CD4-positive, CD25-positive, alpha-beta regulatory T cell (primary cell): ENCODE data around the gene ERMARD. TPM values are rescaled to one million over a fixed set of nuclear protein-coding genes. Genes with fewer than 3 reads are reported as not detected.

ENCODE experiments used
- ATAC-seq, 2 donors: fragments of 150-1000 bp; cut with Tn5 transposase; one replicate each; pipeline ENCODE4 v1.10.0; 2021; ENCODE audit warnings: low read depth in 2 of 2, moderate number of reproducible peaks in 2 of 2, moderate library complexity in 1 of 2
- DNase-seq, 3 donors: peaks; one replicate each; pipeline versions ENCODE4 v3.0.0 to v3.0.0-alpha.2; 2012 to 2022; ENCODE audit warnings: mixed read lengths in 1 of 3
- H3K27ac ChIP-seq: one replicate; pipeline ENCODE4 v1.7.0; 2013; ENCODE audit warnings: mild to moderate bottlenecking, low read length; ENCODE audit not compliant: insufficient read depth, poor library complexity, severe bottlenecking
- H3K27me3 ChIP-seq: one replicate; pipeline ENCODE4 v1.7.0; 2013; ENCODE audit warnings: low read length; ENCODE audit not compliant: control insufficient read depth, insufficient read depth
- H3K36me3 ChIP-seq: one replicate; pipeline ENCODE4 v1.7.0; 2013; ENCODE audit warnings: mild to moderate bottlenecking, low read length, moderate library complexity; ENCODE audit not compliant: control insufficient read depth, insufficient read depth
- H3K4me1 ChIP-seq: 2 replicates; pipeline ENCODE4 v1.7.0; 2013; ENCODE audit warnings: mild to moderate bottlenecking, low read length; ENCODE audit not compliant: insufficient read depth, control insufficient read depth, poor library complexity, severe bottlenecking
- H3K4me3 ChIP-seq: one replicate; pipeline ENCODE4 v1.7.0; 2013; ENCODE audit warnings: low read depth, mild to moderate bottlenecking, low read length, moderate library complexity
- H3K9me3 ChIP-seq, 2 experiments: 1 replicate in 1 of 2; 2 replicates in 1 of 2; pipeline ENCODE4 v1.7.0; 2013; ENCODE audit warnings: low read length in 2 of 2, mild to moderate bottlenecking in 1 of 2, moderate library complexity in 1 of 2; ENCODE audit not compliant: control insufficient read depth in 2 of 2
- H3K27ac Mint-ChIP-seq, 3 donors: one replicate each; pipeline ENCODE4 v1.8.0; 2020 to 2022; ENCODE audit warnings: mild to moderate bottlenecking in 3 of 3, mixed read lengths in 3 of 3, moderate library complexity in 2 of 3
- H3K27me3 Mint-ChIP-seq: one replicate; pipeline ENCODE4 v1.8.0; 2022; ENCODE audit warnings: mild to moderate bottlenecking, mixed read lengths
- H3K36me3 Mint-ChIP-seq: one replicate; pipeline ENCODE4 v1.8.0; 2020; ENCODE audit warnings: mixed read lengths
- H3K4me1 Mint-ChIP-seq, 4 donors: one replicate each; pipeline ENCODE4 v1.8.0; 2020 to 2022; ENCODE audit warnings: mixed read lengths in 4 of 4, mild to moderate bottlenecking in 1 of 4
- H3K4me3 Mint-ChIP-seq, 4 donors: one replicate each; pipeline ENCODE4 v1.8.0; 2020 to 2022; ENCODE audit warnings: mild to moderate bottlenecking in 4 of 4, mixed read lengths in 4 of 4, moderate library complexity in 3 of 4
- H3K9me3 Mint-ChIP-seq, 7 donors: one replicate each; pipeline ENCODE4 v1.8.0; 2020 to 2022; ENCODE audit warnings: mixed read lengths in 7 of 7, mild to moderate bottlenecking in 3 of 7, moderate library complexity in 2 of 7
- polyA plus RNA-seq, 4 donors: library from polyadenylated mRNA; unstranded; fragments of 300-500 nt; fragmentation: Illumina TruSeq; gene quantifications; one replicate each; pipeline ENCODE4 v1.2.3, GENCODE V29; 2021
- total RNA-seq: library from RNA; stranded (reverse); gene quantifications from one replicate; pipeline ENCODE4 v1.2.3, GENCODE V29; 2022

ERMARD gene
- total and polyA plus RNA-seq, 5 donors from 2014 or later = 12.4 to 27.3 (median 14.3) TPM

DNA sequence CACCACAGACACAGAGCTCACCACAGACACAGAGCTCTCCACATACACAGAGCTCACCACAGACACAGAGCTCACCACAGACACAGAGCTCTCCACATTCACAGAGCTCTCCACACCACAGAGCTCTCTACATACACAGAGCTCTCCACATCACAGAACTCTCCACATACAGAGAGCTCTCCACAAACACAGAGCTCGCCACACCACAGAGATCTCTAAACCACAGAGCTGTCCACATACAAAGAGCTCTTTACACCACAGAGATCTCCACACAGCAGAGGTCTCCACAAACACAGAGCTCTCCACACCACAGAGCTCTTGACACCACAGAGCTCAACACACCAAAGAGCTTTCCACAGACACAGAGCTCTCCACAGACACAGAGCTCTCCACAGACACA is 55.8 kb downstream of the ERMARD start:
- H3K4me1 Mint-ChIP-seq = peaks cover 0 to 33% (median 11%) of the 10 kb centered on the region in 4 donors
- no peaks in the 10 kb centered on the region for H3K36me3 Mint-ChIP-seq
- no peaks in the 10 kb centered on the region for H3K27me3 ChIP-seq
- no peaks in the 10 kb centered on the region for H3K4me1 ChIP-seq
- H3K9me3 ChIP-seq = no peaks in the 10 kb centered on the region
- no peak overlapping the region for H3K27ac ChIP-seq
- H3K4me3 Mint-ChIP-seq = no peak overlapping the region
- DNase-seq = no peak
- H3K27ac Mint-ChIP-seq = peak overlapping the region in 1 of 3 donors; percentile 80
- H3K27me3 Mint-ChIP-seq = peaks cover 8% of the 10 kb centered on the region
- no peak for ATAC-seq
- no peaks in the 10 kb centered on the region for H3K9me3 Mint-ChIP-seq
- no peaks in the 10 kb centered on the region for H3K36me3 ChIP-seq
- no peak overlapping the region for H3K4me3 ChIP-seq

DNA sequence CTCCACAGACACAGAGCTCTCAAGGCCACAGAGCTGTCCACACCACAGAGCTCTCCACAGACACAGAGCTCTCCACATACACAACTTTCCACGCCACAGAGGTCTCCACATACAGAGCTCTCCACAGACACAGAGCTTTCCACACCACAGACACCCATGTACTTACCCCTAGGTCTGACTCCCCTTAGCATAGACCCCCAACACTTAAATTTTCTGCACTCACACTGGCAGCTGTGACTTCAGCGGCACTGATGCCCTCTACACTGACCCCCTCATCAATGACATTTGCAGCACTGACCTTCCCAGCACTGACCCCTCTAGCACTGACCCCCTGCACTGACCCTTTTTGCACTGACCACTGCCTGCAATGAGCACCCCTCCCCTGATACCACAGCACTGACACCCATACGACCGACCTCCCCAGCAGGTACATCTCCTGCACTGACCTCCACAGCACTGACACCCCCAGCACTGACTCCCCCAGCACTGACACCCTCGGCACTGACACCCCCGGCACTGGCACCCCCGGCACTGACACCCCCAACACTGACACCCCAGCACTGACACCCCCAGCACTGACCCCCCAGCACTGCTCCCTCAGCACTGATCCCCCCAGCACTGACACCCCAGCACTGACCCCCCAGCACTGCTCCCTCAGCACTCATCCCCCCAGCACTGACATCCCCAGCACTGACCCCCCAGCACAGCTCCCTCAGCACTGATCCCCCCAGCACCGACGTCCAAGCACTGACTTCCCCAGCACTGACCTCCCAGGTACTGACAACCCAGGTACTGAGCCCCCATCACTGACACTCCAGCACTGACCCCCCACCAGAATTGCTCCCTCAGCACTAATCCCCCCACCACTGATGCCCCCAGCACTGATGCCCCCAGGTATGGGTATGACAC is 56.5 kb downstream of the ERMARD start:
- Histone ChIP-seq H3K4me3 (no peak overlapping the region), H3K27ac (no peak overlapping the region), H3K27me3 (no peaks in the 10 kb centered on the region), H3K9me3 (no peaks in the 10 kb centered on the region), H3K4me1 (no peaks in the 10 kb centered on the region), H3K36me3 (no peaks in the 10 kb centered on the region)
- peaks cover 11% of the 10 kb centered on the region for H3K27me3 Mint-ChIP-seq
- H3K4me3 Mint-ChIP-seq = no peak overlapping the region
- ATAC-seq (no peak), DNase-seq (no peak)
- no peaks in the 10 kb centered on the region for H3K9me3 Mint-ChIP-seq
- H3K27ac Mint-ChIP-seq = peak overlapping the region in 2 of 3 donors; percentile 66 to 80
- peaks cover 0 to 31% (median 11%) of the 10 kb centered on the region in 4 donors for H3K4me1 Mint-ChIP-seq
- no peaks in the 10 kb centered on the region for H3K36me3 Mint-ChIP-seq

DNA sequence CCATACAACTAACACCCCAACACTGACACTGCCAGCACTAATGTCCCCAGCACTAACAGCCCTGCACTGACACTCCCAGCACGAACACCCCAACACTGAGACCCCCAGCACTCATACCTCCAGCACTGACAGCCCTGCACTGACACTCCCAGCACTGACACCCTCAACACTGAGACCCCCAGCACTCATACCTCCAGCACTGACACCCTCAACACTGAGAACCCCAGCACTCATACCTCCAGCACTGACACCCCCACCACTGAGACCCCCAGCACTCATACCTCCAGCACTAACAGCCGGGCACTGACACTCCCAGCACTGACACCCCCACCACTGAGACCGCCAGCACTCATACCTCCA is 57.2 kb downstream of the ERMARD start:
- no peaks in the 10 kb centered on the region for H3K9me3 Mint-ChIP-seq
- Histone ChIP-seq H3K36me3 (no peaks in the 10 kb centered on the region), H3K4me3 (no peak overlapping the region), H3K4me1 (no peaks in the 10 kb centered on the region), H3K9me3 (no peaks in the 10 kb centered on the region), H3K27me3 (no peaks in the 10 kb centered on the region), H3K27ac (no peak overlapping the region)
- peaks cover 11% of the 10 kb centered on the region for H3K27me3 Mint-ChIP-seq
- no peaks in the 10 kb centered on the region for H3K36me3 Mint-ChIP-seq
- peaks cover 0 to 25% (median 7%) of the 10 kb centered on the region in 4 donors for H3K4me1 Mint-ChIP-seq
- H3K27ac Mint-ChIP-seq = no peak overlapping the region
- no peak overlapping the region for H3K4me3 Mint-ChIP-seq
- no peak for ATAC-seq
- no peak for DNase-seq

DNA sequence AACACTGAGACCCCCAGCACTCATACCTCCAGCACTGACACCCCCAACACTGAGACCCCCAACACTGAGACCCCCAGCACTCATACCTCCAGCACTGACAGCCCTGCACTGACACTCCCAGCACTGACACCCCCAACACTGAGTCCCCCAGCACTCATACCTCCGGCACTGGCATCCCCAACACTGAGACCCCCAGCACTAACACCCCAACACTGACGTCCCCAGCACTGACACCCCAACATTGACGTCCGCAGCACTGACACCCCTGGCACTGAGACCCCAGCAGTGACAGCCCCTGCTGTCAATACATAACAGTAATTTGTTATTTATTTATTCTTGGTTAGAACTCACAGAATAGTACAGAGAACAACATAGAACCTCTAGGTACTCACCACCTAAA is 58.0 kb downstream of the ERMARD start:
- Mint-ChIP-seq H3K4me1 (peaks cover 0 to 18% (median 5%) of the 10 kb centered on the region in 4 donors), H3K9me3 (no peaks in the 10 kb centered on the region), H3K4me3 (no peak overlapping the region), H3K27ac (no peak overlapping the region), H3K36me3 (no peaks in the 10 kb centered on the region), H3K27me3 (peaks cover 11% of the 10 kb centered on the region)
- Histone ChIP-seq H3K4me1 (no peaks in the 10 kb centered on the region), H3K36me3 (no peaks in the 10 kb centered on the region), H3K4me3 (no peak overlapping the region), H3K27me3 (no peaks in the 10 kb centered on the region), H3K27ac (no peak overlapping the region), H3K9me3 (no peaks in the 10 kb centered on the region)
- DNase-seq (no peak), ATAC-seq (no peak)

DNA sequence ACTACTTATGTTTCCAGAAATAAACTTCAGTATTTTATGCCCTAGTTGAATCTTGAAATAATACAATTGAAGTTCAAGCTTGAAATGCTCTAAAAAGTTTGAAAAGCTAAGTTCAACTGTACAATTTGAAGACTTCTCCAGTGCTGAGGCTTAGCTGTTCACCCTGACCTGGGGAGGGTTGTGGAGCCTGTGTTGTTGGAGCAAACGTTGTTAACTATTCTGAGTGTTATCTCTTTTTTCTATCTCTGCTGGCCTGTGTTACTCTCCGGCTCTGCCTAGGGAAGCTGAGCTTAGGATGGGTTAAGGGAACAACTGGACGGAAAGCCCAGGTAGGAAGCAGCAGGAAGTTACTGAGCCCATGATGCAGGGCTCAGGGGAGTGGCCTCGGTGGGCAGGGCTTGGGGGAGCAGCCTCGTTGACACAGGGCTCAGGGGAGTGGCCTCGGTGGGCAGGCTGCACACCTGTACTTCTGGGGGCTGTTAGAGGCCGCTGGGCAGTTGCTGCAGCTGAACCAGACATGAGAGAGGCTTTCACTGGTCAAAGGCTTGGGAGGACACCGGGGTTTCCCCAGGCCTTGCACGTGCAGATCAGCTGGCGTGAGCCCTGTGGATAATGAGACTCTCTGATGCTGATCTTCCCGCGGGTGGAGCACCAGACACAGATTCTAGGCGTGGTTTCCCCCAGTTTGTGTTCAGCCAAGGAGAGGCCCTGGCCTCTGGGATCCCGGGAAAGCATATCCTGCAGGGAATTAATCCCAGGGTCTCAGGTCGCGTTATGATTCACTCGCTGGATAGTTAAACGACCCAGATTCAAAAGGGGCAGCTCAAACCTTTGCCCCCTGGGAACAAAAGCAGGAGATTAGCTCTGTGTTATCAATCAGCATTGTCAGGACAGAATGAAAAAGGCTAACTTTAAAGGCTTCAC is 58.9 kb downstream of the ERMARD start:
- Histone ChIP-seq H3K4me3 (no peak overlapping the region), H3K9me3 (no peaks in the 10 kb centered on the region), H3K27ac (no peak overlapping the region), H3K36me3 (no peaks in the 10 kb centered on the region), H3K4me1 (no peaks in the 10 kb centered on the region), H3K27me3 (no peaks in the 10 kb centered on the region)
- peaks cover 0 to 18% (median 5%) of the 10 kb centered on the region in 4 donors for H3K4me1 Mint-ChIP-seq
- peaks cover 11% of the 10 kb centered on the region for H3K27me3 Mint-ChIP-seq
- DNase-seq (no peak), ATAC-seq (peak in 1 of 2 donors; percentile 31)
- no peaks in the 10 kb centered on the region for H3K36me3 Mint-ChIP-seq
- no peak overlapping the region for H3K4me3 Mint-ChIP-seq
- no peaks in the 10 kb centered on the region for H3K9me3 Mint-ChIP-seq
- H3K27ac Mint-ChIP-seq = peak overlapping the region in 2 of 3 donors; percentile 33 to 45

DNA sequence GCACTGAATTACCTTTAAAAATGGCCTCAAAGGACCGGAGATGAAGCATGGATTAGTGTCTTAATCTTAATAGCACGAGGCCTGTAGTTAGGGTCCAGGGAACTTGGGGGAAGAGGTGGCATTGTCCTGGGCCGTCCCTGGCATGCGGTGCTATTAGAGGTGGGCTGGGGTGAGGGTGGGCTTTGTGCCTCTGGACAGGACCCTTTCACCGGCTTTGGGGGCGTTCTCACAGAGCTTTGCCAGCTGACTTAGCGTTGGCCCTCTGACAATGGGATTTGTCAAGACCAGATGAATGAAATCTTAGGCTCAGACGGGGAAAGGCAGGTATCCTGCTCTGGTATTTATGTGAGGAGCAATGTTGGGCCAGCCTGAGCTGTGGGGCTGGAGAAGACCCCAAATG is 59.6 kb downstream of the ERMARD start:
- Mint-ChIP-seq H3K4me1 (peaks cover 0 to 15% (median 2%) of the 10 kb centered on the region in 4 donors), H3K4me3 (no peak overlapping the region), H3K27ac (no peak overlapping the region), H3K27me3 (peaks cover 14% of the 10 kb centered on the region), H3K36me3 (no peaks in the 10 kb centered on the region), H3K9me3 (peaks cover 0 to 1% (median under 1%) of the 10 kb centered on the region in 7 donors)
- H3K4me1 ChIP-seq = no peaks in the 10 kb centered on the region
- H3K27ac ChIP-seq = no peak overlapping the region
- H3K27me3 ChIP-seq = no peaks in the 10 kb centered on the region
- no peak for DNase-seq
- H3K4me3 ChIP-seq = no peak overlapping the region
- no peak for ATAC-seq
- H3K9me3 ChIP-seq = no peaks in the 10 kb centered on the region
- no peaks in the 10 kb centered on the region for H3K36me3 ChIP-seq

DNA sequence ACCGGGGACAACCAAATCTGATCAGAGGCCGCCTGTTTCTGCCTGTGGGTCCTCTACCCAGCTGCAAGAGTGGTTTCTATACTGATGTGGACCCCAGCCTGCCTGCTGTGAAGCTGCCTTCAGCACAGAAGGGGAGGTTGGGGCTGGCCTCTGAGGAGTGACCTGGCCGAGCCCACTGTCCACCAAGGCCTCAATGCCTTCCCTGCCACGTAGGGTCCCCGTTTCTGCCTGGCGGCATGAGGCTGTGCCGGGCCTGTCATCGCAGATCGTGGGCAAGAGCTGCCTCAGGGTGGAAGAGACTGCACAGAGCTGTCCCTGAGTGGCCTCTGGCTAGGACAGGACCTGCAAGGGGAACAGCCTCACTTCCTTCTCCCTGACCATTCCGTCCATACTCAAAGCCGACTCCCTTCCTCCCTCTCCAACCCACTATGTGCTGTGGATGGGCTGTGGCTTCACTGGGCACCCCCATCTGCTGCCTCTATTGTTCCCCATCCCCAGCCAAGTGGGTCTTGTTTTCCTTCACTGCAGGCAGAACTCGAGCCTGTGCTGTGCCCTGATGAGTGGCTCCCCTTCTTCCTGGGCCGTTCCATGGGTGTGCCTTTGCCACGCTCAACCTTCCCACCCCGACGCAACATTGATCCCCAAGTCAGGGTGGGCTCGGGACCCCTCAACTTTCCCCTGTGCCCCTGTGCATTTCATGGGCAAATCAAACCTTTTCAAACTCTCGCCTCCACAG is 60.3 kb downstream of the ERMARD start:
- Histone ChIP-seq H3K4me3 (no peak overlapping the region), H3K4me1 (no peaks in the 10 kb centered on the region), H3K27me3 (no peaks in the 10 kb centered on the region), H3K36me3 (no peaks in the 10 kb centered on the region), H3K9me3 (no peaks in the 10 kb centered on the region), H3K27ac (no peak overlapping the region)
- Mint-ChIP-seq H3K4me1 (peaks cover 0 to 12% (median 2%) of the 10 kb centered on the region in 4 donors), H3K27ac (no peak overlapping the region), H3K27me3 (peaks cover 14% of the 10 kb centered on the region), H3K36me3 (no peaks in the 10 kb centered on the region), H3K9me3 (peaks cover 0 to 4% (median 1%) of the 10 kb centered on the region in 7 donors), H3K4me3 (no peak overlapping the region)
- DNase-seq = no peak
- no peak for ATAC-seq
